Measurements from ENCODE around the gene KLHL40.

GRCh38 chr3:42697289-42698051 lies 12.1 kb downstream of the KLHL40 start:
- TF ChIP-seq POLR2AphosphoS5 (IDR thresholded peaks at IDR 0.05) = no peak
- TF ChIP-seq POLR2A (IDR thresholded peaks at IDR 0.05) = no peak
- no peak for TF ChIP-seq CTCF (IDR thresholded peaks at IDR 0.05)
